NCI-H1417 treated with DMSO at 0.1 percent for 48 hours (cell line): ENCODE data around the gene RAD51AP2.
"Not testable (repeated sequence)": the region's sequence is repeated elsewhere in the genome, so short reads cannot be mapped to it uniquely, and the experiment has no call there.

Source experiments
- DNase-seq: peaks from one replicate; lab custom pipeline; 2025; lab: John Stamatoyannopoulos, UW

RAD51AP2 gene

DNA sequence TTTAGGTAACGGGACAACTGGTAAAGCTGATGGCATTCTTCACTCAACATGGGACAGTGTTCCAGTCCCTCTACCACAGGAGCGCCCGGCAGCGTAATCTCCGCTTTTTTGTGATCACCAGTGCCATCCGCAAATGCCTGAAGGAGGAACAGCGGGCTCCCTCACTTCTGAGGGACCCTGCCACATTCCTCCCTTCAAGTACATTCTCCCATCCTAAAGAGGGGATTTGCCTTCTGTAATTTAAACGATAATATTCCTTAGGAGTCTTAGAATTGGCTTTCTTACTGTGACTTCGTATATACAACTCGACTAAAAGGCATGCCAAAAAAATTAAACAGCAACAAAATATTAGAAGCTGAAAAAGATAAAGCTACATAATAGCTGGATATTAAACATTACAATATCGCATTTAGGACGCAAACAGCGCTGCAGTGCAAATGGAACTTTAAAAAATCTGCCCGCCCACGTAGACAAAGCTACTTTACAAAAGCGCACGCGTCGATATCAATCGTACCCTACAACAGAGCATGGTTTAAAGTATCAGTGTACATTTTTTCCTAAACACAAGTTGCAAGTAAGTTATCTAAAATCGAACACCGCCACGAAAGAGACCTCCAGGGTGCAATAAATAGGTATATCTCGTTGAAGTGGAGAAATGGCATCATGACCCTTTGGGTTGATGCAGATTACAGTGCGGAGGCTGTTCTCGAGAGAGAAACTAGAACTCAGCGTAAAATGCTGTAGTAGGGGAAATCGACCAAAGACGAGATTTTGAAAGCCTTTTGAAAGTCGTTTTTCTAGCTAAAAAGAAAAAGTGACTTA is 20.0 kb upstream of the RAD51AP2 start:
- no peak for DNase-seq

GRCh38 chr2:17536416-17536815 is 18.2 kb upstream of the RAD51AP2 start:
- no peak for DNase-seq

DNA sequence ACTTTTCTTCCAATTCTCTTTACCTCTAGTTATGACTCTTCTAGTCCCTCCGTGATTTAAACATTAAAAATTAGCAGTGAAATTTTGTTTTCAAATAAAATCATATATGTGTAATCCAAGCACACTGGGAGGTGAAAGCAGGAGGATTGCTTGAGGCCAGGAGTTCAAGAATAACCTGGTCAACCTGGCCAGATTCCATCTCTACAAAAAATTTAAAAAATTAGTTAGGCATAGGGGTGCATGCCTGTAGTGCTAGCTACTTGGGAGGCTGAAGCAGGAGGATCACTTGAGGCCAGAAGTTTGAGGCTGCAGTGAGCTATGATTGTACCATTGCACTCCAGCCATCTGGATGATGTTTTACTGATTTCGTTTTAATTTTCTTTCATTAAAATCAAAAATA is 15.3 kb upstream of the RAD51AP2 start:
- no peak for DNase-seq

- no peak for DNase-seq
Observed at GRCh38 chr2:17529771-17530170, 11.5 kb upstream of the RAD51AP2 start.

GRCh38 chr2:17522303-17522702 is 4.1 kb upstream of the RAD51AP2 start:
- DNase-seq = no peak

DNA sequence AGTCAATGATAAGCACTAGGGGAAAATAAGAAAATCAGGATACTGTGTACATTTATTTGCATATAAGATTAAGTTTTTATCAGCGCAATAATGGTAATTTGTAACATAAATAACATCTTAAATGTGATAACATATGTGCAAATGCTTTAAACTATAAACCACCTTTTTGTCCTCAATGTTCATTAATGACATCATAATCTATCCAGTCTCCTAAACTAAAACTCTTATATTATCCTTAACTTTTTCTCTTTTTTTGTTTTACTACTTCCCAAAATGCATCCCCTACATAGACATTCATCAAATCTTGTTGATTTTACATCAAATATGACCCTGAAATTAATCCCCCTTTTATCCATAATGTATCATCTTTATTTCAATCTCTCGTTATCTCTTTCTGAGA is 3.4 kb upstream of the RAD51AP2 start:
- DNase-seq = no peak

- DNase-seq = no peak
Observed at GRCh38 chr2:17520761-17521160, 2.5 kb upstream of the RAD51AP2 start.

- DNase-seq = no peak
Observed at GRCh38 chr2:17519486-17519885, 1.2 kb upstream of the RAD51AP2 start.

DNA sequence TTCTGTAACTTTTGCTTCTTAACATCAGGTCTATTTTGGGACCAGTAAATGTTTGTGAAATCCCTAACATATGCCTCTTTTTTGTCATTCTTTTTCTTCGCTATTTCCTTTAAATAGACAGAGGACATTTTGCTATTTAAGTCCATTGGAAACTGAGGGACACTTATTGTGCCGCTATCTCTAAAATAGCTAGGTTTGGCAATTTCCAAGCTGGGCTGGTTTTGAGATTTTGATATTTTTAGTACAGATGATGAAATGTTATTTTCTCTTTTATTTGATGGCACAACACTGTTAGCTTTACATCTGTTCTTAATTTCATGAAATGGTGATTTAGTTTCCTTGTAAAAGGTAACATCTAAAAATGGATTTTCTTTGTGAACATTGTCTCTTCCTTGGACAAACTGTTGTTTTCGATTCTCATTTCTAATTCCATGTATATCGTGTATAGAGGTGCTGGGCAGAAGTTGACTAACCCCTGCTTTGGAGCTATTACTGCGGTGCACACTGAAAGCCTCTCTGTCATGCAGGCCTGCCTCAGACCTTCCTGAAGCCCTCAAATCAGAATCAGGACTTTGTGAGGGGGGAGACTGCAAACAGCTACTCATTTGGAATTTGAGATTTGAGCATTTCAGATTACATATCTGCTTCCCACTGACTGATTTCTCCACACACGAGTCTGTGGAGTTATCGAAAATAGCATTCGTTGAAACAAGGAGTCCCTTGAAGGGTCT is 594 bp downstream of the RAD51AP2 start:
- no peak for DNase-seq

DNA sequence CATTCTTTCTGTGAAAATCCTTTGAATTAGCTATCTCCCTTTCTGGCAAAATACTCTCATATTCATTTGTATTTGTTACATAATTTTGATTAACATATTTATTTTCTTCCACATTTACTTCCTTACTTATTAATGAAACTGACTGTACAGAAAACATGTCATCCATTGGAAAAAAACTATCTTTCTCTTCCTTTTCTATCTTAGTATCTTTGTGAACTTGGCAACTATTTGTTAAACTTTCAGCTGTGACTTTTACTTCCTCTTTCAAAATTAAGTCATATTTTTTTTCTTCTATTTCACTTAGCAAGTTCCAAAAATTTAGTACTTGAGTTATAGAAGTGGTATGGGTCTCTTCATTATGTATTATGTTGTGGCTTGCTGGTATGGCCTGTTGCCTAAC is 2.6 kb downstream of the RAD51AP2 start:
- DNase-seq = no peak

- DNase-seq = no peak
Observed at GRCh38 chr2:17506736-17507616, 11.3 kb downstream of the RAD51AP2 start.

DNA sequence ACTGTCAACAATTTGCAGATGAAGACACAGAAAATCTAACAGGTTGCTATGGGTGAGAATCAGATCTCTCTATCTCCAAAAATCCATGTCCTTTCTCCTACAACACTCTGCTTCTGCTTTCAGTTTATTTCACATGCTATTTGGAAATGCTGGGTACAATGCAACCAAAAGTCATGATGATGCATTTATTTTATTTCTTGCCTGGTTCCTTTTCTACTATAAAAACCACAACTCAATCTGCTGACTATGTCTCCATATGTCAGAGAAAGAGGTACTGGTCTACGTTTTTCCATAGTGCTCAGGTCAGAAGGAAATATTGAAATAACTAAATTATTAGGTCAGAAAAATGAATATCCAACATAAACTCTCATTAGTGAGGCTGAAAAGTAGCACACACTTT is 20.5 kb downstream of the RAD51AP2 start:
- no peak for DNase-seq

DNA sequence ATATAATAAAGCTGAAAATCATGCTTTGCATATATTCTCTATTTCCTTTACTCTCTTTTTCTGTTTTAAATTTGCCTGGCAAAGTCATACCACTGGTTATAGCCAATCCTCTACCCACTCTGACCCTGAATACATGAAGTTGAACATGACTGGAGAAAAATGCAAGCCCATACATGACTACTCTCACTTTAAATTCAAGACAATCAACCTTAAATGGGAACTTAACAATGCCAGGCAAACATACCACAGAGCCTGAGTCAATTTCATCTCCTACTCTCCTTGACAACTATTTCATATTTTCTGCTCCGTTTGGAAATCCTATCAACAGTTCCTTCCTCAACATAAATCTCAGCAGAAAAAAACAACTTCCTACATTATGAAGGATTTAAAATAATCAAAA is 22.6 kb downstream of the RAD51AP2 start:
- DNase-seq = no peak

GRCh38 chr2:17490165-17490564 is 28.1 kb downstream of the RAD51AP2 start:
- DNase-seq = not testable (repeated sequence)

DNA sequence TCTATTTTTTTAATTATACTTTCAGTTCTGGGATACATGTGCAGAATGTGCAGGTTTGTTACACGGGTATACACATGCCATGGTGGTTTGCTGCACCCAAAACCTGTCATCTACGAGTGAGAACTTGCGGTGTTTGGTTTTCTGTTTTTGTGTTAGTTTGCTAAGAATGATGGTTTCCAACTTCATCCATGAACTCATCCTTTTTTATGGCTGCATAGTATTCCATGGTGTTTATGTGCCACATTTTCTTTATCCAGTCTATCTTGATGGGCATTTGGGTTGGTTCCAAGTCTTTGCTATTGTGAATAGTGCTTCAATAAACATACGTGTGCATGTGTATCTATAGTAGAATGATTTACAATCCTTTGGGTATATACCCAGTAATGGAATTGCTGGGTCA is 29.6 kb downstream of the RAD51AP2 start:
- DNase-seq = not testable (repeated sequence)

GRCh38 chr2:17483496-17483895 is 34.7 kb downstream of the RAD51AP2 start:
- DNase-seq = no peak

- DNase-seq = no peak
Observed at GRCh38 chr2:17482651-17483050, 35.6 kb downstream of the RAD51AP2 start.

DNA sequence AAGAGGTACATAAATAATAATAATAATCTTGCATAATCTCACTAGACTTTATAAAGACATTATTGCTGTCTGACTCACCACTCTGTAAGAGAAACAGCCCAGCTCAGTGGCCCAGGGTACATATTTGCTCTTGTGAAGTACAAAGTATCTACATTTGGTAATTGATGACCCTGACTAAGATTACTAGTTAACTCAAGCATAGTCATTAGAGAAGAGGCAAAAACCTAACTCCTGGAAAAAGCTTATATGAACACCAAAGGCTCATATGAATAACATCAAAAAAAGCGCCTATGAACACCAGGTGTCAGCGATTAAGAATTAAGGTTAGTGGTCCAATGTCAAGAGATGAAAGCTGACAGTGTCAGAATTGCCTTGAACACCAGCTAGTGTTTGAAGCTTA is 38.4 kb downstream of the RAD51AP2 start:
- DNase-seq = no peak

GRCh38 chr2:17476830-17477229 is 41.4 kb downstream of the RAD51AP2 start:
- no peak for DNase-seq

- DNase-seq = no peak
Observed at GRCh38 chr2:17476064-17476463, 42.2 kb downstream of the RAD51AP2 start.

DNA sequence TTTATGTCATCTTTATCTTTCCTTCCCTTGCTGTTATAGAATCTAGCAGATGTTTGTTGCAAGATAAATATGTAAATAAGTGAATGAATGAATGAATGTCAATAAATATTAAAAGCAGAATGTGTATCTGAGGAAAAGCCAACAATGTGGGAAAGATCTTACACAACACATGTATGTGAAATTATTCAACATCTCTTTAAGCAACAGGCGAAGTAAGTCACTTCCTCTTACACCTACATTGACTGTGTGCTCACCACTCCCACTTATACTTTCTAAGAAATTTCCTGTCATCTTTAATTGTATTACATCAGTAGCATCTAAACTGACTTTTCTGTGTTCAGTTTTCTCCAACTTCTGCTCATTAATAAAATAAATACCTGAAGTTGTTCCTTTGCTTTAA is 43.0 kb downstream of the RAD51AP2 start:
- DNase-seq = no peak

- no peak for DNase-seq
Observed at GRCh38 chr2:17471979-17472378, 46.3 kb downstream of the RAD51AP2 start.
